WTC11 (cell line): ENCODE data around the gene SCAF8.

Experiments
- AR ChIP-seq: fragments of 250-450 bp; sonication (Bioruptor Pico); IDR thresholded peaks from 2 replicates; pipeline ENCODE4 v1.9.0; 2021; ENCODE audit warnings: mild to moderate bottlenecking
- CREB1 ChIP-seq: sonication (generic); formaldehyde crosslinking; IDR thresholded peaks from 2 replicates; pipeline ENCODE4 v1.8.0; 2023; ENCODE audit warnings: mild to moderate bottlenecking, missing genetic modification reagents
- CREM ChIP-seq: sonication (generic); formaldehyde crosslinking; IDR thresholded peaks from 2 replicates; pipeline ENCODE4 v1.8.1; 2022; ENCODE audit warnings: mild to moderate bottlenecking, missing genetic modification reagents, moderate library complexity
- CTCF ChIP-seq: fragments of 200-600 bp; IDR thresholded peaks from 2 replicates; pipeline ENCODE4 v1.8.0; 2022; ENCODE audit warnings: antibody characterized with exemption
- GABPB1 ChIP-seq: sonication (generic); formaldehyde crosslinking; IDR thresholded peaks from 2 replicates; pipeline ENCODE4 v1.8.1; 2023; ENCODE audit warnings: mild to moderate bottlenecking, missing genetic modification reagents
- GTF2I ChIP-seq: fragments of 250-450 bp; sonication (Bioruptor Pico); conservative IDR thresholded peaks from 2 replicates; pipeline ENCODE4 v1.4.0; 2021; ENCODE audit warnings: mild to moderate bottlenecking
- NR1H2 ChIP-seq: sonication (generic); formaldehyde crosslinking; IDR thresholded peaks from 2 replicates; pipeline ENCODE4 v1.9.0; 2021; ENCODE audit warnings: mild to moderate bottlenecking, moderate library complexity, missing genetic modification reagents
- SMAD3 ChIP-seq: sonication (generic); formaldehyde crosslinking; IDR thresholded peaks from 2 replicates; pipeline ENCODE4 v1.8.0; 2022; ENCODE audit warnings: missing genetic modification reagents, mild to moderate bottlenecking, borderline replicate concordance
- ZNF263 ChIP-seq: sonication (generic); formaldehyde crosslinking; IDR thresholded peaks from 2 replicates; pipeline ENCODE4 v1.8.1; 2022; ENCODE audit warnings: low read depth, mild to moderate bottlenecking, moderate library complexity, missing genetic modification reagents
- ZSCAN18 ChIP-seq: fragments of 250-450 bp; sonication (Bioruptor Pico); IDR thresholded peaks from 2 replicates; pipeline ENCODE4 v2.1.2; 2022; ENCODE audit warnings: mild to moderate bottlenecking, moderate library complexity
- TF ChIP-seq, protein P1 (sequence below): sonication (generic); formaldehyde crosslinking; IDR thresholded peaks from 2 replicates; pipeline ENCODE4 v1.8.1; 2022; ENCODE audit warnings: mild to moderate bottlenecking, missing genetic modification reagents, moderate library complexity, borderline replicate concordance
- TF ChIP-seq, protein P2 (sequence below): sonication (generic); formaldehyde crosslinking; IDR thresholded peaks from 2 replicates; pipeline ENCODE4 v1.8.1; 2022; ENCODE audit warnings: low read depth, mild to moderate bottlenecking, moderate library complexity, missing genetic modification reagents, borderline replicate concordance
- TF ChIP-seq, protein P3 (sequence below): sonication (generic); formaldehyde crosslinking; IDR thresholded peaks from 2 replicates; pipeline ENCODE4 v1.8.0; 2022; ENCODE audit warnings: mild to moderate bottlenecking, missing genetic modification reagents

DNA sequence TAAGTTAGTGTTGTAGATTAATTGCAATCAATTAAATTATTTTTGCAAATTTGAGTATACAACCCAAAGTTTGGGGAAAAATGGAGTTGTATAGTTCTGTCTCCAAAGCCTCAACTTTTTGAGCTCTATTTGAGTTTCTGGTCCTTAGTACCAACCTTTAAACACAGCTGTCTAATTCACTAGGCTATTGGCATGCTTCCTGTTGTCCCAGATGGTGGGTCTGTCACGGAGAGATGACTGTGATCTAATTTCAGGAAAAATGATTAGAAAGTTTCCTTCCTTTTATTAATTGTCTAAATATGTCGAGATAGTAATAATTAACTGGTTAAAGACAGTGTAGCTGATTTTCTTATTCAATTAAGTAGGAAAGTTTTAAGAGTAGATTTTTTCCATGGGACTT, 109.6 kb downstream of the SCAF8 start:
- no peak for TF ChIP-seq GABPB1 (CRISPR knock-in tag)
- TF ChIP-seq, protein P1, sequence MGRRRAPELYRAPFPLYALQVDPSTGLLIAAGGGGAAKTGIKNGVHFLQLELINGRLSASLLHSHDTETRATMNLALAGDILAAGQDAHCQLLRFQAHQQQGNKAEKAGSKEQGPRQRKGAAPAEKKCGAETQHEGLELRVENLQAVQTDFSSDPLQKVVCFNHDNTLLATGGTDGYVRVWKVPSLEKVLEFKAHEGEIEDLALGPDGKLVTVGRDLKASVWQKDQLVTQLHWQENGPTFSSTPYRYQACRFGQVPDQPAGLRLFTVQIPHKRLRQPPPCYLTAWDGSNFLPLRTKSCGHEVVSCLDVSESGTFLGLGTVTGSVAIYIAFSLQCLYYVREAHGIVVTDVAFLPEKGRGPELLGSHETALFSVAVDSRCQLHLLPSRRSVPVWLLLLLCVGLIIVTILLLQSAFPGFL (CRISPR knock-in tag), result no peak
- no peak for TF ChIP-seq CTCF
- no peak for TF ChIP-seq NR1H2 (CRISPR knock-in tag)
- TF ChIP-seq ZSCAN18, result no peak
- no peak for TF ChIP-seq ZNF263 (CRISPR knock-in tag)
- no peak for TF ChIP-seq AR (CRISPR knock-in tag)
- TF ChIP-seq CREB1 (CRISPR knock-in tag), result no peak
- TF ChIP-seq, protein P2, sequence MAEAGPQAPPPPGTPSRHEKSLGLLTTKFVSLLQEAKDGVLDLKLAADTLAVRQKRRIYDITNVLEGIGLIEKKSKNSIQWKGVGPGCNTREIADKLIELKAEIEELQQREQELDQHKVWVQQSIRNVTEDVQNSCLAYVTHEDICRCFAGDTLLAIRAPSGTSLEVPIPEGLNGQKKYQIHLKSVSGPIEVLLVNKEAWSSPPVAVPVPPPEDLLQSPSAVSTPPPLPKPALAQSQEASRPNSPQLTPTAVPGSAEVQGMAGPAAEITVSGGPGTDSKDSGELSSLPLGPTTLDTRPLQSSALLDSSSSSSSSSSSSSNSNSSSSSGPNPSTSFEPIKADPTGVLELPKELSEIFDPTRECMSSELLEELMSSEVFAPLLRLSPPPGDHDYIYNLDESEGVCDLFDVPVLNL (CRISPR knock-in tag), result no peak
- no peak for TF ChIP-seq CREM (CRISPR knock-in tag)
- TF ChIP-seq GTF2I (CRISPR knock-in tag), result no peak
- TF ChIP-seq, protein P3, sequence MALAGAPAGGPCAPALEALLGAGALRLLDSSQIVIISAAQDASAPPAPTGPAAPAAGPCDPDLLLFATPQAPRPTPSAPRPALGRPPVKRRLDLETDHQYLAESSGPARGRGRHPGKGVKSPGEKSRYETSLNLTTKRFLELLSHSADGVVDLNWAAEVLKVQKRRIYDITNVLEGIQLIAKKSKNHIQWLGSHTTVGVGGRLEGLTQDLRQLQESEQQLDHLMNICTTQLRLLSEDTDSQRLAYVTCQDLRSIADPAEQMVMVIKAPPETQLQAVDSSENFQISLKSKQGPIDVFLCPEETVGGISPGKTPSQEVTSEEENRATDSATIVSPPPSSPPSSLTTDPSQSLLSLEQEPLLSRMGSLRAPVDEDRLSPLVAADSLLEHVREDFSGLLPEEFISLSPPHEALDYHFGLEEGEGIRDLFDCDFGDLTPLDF (CRISPR knock-in tag), result no peak
- no peak for TF ChIP-seq SMAD3
